Fibroblast of villous mesenchyme (primary cell): ENCODE measurements around the gene CCDC24. TPM values are rescaled to one million over a fixed set of nuclear protein-coding genes. Genes with fewer than 3 reads are reported as not detected.
A peak's percentile ranks its signal among the peaks of the same experiment; 100 is the strongest.

Experiments used
- DNase-seq: peaks from one replicate; pipeline ENCODE4 v3.0.0-alpha.2; 2010; ENCODE audit warnings: low read depth
- H3K4me3 ChIP-seq: 2 replicates; pipeline ENCODE4 v1.5.1; 2011; ENCODE audit warnings: low read depth, mild to moderate bottlenecking, low read length
- CTCF ChIP-seq: IDR thresholded peaks from 2 replicates; pipeline ENCODE4 v1.5.1; 2012; ENCODE audit warnings: low read depth, mild to moderate bottlenecking, low read length; ENCODE audit not compliant: insufficient read depth
- total RNA-seq: library from RNA; depleted of rRNA; stranded (reverse); fragments of >200 nt; gene quantifications from 2 replicates; pipeline ENCODE4 v1.2.3, GENCODE V29; 2012

Gene CCDC24
- 3.5 and 4.7 TPM in 2 replicates for total RNA-seq

DNA sequence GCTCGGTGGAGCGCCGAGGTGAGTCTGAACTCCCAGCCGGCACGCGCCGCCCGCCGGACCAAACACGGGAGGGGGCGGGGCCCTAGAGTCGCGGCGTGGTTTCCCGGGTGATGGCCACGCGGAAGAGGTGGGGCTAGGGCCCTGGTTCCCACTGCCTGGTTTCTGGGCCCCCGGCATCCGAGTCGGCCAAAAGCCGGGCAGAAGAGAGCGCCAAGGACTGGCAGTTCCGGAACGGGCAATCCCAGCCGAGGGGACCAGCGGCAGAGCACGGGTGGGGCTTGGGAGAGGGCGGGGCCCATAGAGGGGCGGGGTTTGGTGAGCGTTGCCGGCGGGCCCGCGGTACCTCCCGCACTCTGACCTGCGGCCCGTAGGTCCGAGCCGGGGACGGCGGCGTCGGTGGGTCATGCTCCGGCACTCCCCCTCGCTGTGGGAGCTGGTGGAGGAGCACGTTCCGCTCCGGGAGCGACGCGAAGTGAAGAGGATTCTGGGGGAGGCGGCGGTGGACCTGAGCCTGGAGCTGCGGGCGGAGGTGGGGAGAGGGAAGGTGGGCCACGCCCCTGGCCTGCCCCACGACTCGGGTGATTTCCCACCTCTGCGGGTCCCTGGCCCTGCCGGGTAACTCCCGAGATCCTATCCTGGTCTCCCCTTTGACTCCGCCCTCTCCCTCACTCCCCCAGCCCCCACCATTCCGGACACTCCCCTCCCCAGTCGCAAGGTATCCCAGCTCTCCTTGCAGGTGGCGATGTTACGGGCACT lies at the start of gene CCDC24:
CCDC24 (plus strand) TSS at position 124 of the 756 bp plus-strand sequence; CDS start at position 404, 280 bp downstream.
- no peak for TF ChIP-seq CTCF
- DNase-seq: peak; percentile 77
- H3K4me3 ChIP-seq: peak within 1 kb of the TSS; percentile 64

- no peak overlapping the region for H3K4me3 ChIP-seq
- no peak for TF ChIP-seq CTCF
- DNase-seq: no peak
Observed at GRCh38 chr1:43942411-43942810, 49.0 kb upstream of the CCDC24 start.

DNA sequence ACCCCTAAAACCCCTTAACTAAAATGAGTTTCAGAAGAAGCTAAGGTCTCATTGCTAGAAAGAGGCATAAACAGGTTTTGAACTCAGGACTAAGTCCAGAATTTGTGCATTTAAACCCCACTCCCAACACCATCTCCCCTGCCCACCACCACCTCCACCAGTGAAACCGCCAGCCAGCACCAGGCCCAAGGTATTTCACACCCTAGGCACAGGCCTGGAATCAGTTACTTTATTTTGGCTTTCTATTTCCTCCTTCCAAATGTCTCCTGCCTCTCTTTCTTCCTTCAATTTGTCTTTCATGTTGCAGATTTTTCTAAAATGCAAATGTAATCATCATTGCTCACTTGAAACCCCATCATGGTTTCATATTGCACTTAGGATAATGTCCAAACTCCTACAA lies 46.5 kb upstream of the CCDC24 start:
- no peak overlapping the region for H3K4me3 ChIP-seq
- no peak for DNase-seq
- TF ChIP-seq CTCF: no peak

DNA sequence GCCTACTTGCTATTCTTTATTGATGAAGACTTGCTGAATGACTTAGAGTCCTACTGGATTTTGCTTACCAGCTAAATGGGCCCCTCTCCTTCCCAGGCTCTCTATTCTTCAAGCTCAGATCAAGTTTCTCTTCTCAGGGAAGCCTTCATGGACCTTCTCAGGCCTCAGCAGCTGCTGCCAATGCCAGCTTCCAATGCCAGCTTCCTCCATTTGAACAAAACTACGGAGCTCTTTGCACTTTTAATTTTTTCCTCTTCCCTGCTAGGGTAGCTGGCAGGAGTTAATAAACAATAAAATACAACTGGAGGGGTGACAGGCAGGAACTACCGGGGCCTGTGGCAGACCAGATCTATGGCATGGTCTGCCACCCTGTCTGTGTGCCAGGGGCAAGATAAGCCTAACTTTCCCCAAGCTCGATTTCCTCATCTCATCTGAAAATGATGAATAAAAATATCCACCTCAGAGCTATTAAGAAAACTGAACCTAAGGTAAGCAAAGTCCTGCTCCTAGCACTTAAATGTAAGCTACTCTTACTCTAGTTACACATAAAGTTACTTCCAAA lies 45.6 kb upstream of the CCDC24 start:
- DNase-seq: no peak
- peak overlapping the region; percentile 82 for H3K4me3 ChIP-seq
- no peak for TF ChIP-seq CTCF

DNA sequence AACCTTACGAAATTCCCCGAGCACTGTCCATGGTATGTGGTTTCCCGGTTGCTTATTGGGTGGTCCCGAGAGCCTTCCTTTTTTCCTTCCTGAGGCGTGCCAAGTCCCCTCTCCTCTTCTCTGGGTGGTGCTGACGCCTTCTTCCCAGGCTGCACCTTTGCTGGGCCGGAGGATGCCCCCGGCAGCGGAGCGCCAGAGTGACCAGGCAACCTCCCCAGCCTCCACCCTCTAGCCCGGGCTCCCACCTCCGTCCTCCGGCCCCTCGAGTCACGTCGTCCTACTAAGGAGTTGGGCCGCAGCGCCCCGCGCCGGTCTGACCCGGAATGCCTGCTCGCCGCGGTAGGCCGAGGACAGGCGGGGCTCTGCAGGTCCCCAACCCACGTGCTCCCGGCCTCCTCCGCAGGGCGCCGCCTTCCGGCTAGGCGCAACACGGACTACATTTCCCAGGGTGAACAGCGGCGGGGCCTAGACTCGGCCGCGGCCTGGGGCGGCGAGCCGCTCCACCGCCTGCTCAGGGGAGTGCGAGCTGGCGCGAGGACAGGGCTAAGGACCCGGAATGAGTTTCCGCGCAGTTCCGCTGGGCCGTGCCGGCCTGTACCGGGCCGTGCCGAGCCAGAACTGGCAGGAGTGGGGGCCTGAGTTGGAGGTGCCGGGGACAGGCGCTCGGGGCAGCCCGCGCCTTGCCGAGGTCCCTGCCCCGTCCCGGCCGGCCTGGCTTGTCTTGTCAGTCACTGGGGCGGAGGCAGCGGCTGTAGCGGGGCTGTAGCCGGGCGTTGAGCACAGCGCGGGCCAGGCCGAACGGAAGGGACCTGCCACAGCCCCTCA lies 45.0 kb upstream of the CCDC24 start, which contains the start of gene IPO13:
IPO13 (plus strand) TSS at position 715 of the 825 bp plus-strand sequence. CDS start 651 bp downstream, outside the sequence.
- DNase-seq: peak; percentile 96
- TF ChIP-seq CTCF: peak; percentile 56

DNA sequence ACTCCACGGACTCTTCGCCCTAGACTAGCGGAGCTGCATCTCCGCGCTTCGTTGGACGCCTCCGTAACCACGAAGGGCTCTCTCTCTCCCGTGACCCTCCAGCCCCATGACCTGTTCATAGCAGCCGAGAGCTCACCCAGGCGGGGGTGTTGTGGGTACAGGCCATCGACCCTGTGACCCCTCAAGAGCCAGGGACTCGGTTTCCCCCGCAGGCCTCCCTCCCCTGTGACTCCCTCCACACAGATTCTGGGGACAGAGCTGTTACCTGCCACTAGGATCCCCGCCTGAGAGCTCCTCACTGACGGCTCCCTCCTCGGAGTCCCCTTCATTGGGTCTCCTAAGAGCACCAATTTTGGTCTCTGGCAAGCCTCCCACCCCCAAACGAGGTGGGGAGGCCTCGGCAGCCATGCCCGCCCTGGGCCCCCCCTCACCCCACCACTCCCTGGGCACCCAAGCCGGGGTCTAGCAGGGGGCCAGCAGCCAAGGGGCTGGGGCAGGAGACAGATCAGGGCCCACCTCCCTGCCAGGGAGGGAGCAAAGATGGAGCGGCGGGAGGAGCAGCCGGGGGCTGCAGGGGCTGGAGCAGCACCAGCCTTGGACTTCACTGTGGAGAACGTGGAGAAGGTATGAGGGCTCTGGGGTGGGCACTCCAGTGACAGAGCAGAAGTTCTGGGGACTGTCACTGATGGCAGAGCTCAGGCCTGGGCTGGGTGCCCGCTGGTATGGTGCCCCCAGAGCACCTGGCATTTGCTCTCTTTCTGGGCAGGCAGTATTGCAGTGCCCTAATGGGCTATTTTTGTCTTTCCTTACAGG lies 44.1 kb upstream of the CCDC24 start:
- H3K4me3 ChIP-seq: peak overlapping the region; percentile 82
- no peak for DNase-seq
- TF ChIP-seq CTCF: no peak

More for the DNA sequence above, 45.0 kb upstream of the CCDC24 start, which contains the start of gene IPO13:
- H3K4me3 ChIP-seq: peak within 1 kb of the TSS; percentile 82
